WERI-Rb-1 (cell line): ENCODE measurements around the gene PLXND1.

ENCODE experiments used
- DNase-seq: peaks from one replicate; pipeline ENCODE4 v3.0.0-alpha.2; 2020
- H3K27ac ChIP-seq: fragments of 250-450 bp; sonication (Bioruptor Pico); 2 replicates; pipeline ENCODE4 v1.5.1; 2020; ENCODE audit warnings: mild to moderate bottlenecking, moderate library complexity
- H3K27me3 ChIP-seq: fragments of 250-450 bp; sonication (Bioruptor Pico); 2 replicates; pipeline ENCODE4 v1.5.1; 2021; ENCODE audit warnings: mild to moderate bottlenecking, low read depth, moderate library complexity; ENCODE audit not compliant: insufficient read depth, severe bottlenecking
- H3K36me3 ChIP-seq: fragments of 250-450 bp; sonication (Bioruptor Pico); 2 replicates; pipeline ENCODE4 v1.5.1; 2020; ENCODE audit warnings: mild to moderate bottlenecking, moderate library complexity
- H3K4me3 ChIP-seq: 2 replicates; pipeline ENCODE4 v1.5.1; 2011; ENCODE audit warnings: low read depth, mild to moderate bottlenecking, control low read depth, low read length
- H3K9me3 ChIP-seq: fragments of 250-450 bp; sonication (Bioruptor Pico); 2 replicates; pipeline ENCODE4 v1.5.1; 2021; ENCODE audit warnings: mild to moderate bottlenecking, moderate library complexity; ENCODE audit not compliant: severe bottlenecking
- CTCF ChIP-seq: IDR thresholded peaks from 2 replicates; pipeline ENCODE4 v1.5.1; 2011; ENCODE audit warnings: low read depth, mild to moderate bottlenecking, control low read depth, inconsistent platforms, low read length

Gene PLXND1

GRCh38 chr3:129599073-129599472 lies 7.4 kb downstream of the PLXND1 start:
- TF ChIP-seq CTCF, result no peak
- Histone ChIP-seq H3K4me3 (no peak overlapping the region), H3K36me3 (no peaks in the 10 kb centered on the region), H3K27me3 (no peaks in the 10 kb centered on the region), H3K9me3 (no peaks in the 10 kb centered on the region), H3K27ac (no peak overlapping the region)
- DNase-seq, result no peak

DNA sequence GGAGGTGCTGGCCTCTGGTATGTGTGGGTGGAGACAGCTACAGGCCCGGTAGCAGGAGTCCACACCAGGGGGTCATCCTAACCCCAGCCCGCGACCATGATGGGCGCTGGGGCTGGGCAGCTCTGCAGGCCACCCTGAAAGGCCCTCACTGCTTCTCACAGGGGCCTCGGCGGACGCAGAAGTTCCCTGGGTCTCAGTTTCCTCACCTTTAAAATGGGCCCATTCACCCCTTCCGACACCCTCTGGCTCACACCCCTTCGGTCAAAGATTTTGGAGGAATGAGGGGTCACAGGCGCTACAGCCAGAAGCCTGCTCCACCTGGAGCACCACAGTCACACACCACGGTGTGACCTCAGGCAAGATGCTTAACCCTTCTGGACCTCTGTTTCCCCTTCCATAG lies 8.0 kb downstream of the PLXND1 start:
- Histone ChIP-seq H3K36me3 (no peaks in the 10 kb centered on the region), H3K9me3 (no peaks in the 10 kb centered on the region), H3K27ac (no peak overlapping the region), H3K4me3 (no peak overlapping the region), H3K27me3 (no peaks in the 10 kb centered on the region)
- DNase-seq, result no peak
- TF ChIP-seq CTCF, result no peak

DNA sequence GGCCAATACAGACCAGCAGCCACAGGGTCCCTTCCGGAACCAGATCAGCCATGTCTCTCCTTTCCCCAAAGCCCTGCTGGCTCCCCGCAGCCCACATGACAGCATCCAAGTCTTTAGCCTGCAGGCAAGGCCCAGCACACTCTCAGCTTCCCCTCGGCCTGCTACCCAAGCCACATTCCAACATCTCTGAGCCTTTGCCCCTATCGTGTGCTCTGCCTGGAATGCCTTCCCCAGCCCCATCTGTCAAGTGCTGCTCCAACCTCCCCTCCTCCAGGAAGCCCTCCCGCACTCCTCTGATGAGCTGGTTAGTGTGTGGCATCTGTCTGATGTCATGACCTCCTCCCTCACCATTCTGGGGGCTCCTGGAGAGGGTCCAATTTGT lies 8.5 kb downstream of the PLXND1 start:
- no peak for DNase-seq
- H3K27me3 ChIP-seq, result no peaks in the 10 kb centered on the region
- TF ChIP-seq CTCF, result no peak
- no peak overlapping the region for H3K27ac ChIP-seq
- H3K4me3 ChIP-seq, result no peak overlapping the region
- no peaks in the 10 kb centered on the region for H3K36me3 ChIP-seq
- no peaks in the 10 kb centered on the region for H3K9me3 ChIP-seq

DNA sequence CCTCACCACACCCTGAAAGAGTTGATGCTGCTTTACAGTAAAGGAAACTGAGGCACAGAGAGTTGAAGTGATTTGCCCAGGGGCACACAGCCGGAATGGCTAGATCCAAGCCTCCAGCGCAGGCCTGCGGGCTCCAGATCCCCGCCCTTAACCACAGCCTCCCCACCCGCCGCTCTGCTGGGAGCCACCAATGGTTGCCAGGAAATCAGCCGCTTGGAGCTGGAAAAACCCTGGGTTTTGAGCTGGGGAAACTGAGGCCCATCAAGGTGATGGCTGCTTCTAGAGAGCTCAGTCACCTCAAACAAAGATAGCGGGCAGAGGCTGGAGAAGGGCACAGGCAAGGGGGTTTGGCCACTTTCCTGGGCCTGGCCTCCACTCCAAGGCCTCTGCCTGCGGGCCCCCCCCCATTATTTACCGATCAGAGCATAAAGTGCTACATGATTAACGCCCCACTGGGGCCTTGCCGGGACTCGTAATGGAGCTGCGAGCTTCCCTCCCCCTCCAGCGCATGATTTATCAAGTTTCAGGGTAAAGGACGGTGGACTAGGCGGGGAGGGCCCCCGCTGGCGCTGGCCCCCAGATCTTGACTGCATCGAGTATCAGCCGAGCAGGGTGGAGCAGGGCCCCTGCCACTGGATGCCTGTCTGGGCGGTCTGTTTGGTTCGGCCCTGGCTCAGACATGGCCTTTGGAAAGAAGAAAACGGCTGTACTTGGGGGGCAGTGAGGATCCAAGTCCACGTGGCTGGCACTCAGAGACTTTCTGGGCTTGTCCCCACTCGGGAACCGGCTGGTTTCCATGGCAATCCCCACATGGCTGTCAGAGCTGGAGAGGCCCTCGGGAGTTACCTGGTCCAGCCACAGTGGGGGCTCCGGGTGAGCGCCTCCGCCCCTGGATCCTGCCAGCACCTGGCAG lies 9.1 kb downstream of the PLXND1 start:
- Histone ChIP-seq H3K36me3 (no peaks in the 10 kb centered on the region), H3K4me3 (no peak overlapping the region), H3K9me3 (no peaks in the 10 kb centered on the region), H3K27me3 (no peaks in the 10 kb centered on the region), H3K27ac (no peak overlapping the region)
- DNase-seq, result no peak
- TF ChIP-seq CTCF, result no peak

DNA sequence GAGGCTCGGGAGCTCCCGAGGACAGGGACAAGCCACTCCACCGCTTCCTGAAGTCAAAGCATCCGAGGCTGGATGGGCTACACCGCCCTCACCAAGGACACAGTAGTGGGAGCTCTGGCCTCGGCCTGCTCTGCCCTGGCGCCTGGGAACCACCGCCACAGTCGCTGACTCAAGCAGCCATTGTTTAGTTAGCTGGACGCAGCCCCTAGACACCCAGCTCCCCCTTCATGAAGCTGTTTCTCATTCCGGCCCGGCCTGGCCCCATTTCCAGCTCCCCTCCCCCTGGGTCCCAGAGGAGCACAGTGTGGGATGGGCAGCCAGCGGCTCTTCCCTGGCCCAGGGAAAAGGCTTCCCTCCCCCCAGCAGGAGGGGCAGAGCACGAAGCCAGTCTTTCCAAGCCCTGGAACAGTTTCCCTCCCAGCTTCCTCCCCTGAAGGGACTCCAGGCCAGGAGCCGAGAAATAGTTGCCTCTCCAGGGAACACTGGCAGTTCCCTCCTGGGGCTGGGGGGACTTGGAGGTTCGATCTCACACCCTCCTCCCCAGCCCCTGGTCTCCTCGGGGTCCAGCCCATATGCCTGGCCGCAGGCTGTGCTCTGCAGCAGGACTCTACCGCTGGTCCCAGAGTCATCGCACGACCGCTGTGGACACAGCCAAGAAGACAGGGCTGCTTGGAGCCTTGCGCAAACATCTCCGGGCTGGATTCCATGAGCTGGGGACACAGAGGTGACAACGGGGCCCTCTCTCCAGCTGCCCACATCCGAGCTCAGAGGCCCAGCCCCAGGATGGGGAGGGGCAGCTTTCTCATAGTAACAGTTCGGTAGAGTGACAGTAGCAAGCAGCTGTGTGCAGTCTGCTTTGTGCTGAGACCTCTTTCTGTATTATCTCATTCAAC lies 10.0 kb downstream of the PLXND1 start:
- H3K4me3 ChIP-seq, result no peak overlapping the region
- no peaks in the 10 kb centered on the region for H3K9me3 ChIP-seq
- no peaks in the 10 kb centered on the region for H3K36me3 ChIP-seq
- H3K27ac ChIP-seq, result no peak overlapping the region
- no peak for TF ChIP-seq CTCF
- no peaks in the 10 kb centered on the region for H3K27me3 ChIP-seq
- DNase-seq, result no peak
